Hepatic stellate cell (primary cell): ENCODE measurements around the gene NPNT.
A peak's percentile ranks its signal among the peaks of the same experiment; 100 is the strongest.
"Not testable (repeated sequence)": the region's sequence is repeated elsewhere in the genome, so short reads cannot be mapped to it uniquely, and the experiment has no call there.

Experiments
- DNase-seq: peaks from one replicate; pipeline ENCODE4 v3.0.0; 2011; ENCODE audit warnings: low spot score

The NPNT gene, protein sequence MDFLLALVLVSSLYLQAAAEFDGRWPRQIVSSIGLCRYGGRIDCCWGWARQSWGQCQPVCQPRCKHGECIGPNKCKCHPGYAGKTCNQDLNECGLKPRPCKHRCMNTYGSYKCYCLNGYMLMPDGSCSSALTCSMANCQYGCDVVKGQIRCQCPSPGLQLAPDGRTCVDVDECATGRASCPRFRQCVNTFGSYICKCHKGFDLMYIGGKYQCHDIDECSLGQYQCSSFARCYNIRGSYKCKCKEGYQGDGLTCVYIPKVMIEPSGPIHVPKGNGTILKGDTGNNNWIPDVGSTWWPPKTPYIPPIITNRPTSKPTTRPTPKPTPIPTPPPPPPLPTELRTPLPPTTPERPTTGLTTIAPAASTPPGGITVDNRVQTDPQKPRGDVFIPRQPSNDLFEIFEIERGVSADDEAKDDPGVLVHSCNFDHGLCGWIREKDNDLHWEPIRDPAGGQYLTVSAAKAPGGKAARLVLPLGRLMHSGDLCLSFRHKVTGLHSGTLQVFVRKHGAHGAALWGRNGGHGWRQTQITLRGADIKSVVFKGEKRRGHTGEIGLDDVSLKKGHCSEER

DNA sequence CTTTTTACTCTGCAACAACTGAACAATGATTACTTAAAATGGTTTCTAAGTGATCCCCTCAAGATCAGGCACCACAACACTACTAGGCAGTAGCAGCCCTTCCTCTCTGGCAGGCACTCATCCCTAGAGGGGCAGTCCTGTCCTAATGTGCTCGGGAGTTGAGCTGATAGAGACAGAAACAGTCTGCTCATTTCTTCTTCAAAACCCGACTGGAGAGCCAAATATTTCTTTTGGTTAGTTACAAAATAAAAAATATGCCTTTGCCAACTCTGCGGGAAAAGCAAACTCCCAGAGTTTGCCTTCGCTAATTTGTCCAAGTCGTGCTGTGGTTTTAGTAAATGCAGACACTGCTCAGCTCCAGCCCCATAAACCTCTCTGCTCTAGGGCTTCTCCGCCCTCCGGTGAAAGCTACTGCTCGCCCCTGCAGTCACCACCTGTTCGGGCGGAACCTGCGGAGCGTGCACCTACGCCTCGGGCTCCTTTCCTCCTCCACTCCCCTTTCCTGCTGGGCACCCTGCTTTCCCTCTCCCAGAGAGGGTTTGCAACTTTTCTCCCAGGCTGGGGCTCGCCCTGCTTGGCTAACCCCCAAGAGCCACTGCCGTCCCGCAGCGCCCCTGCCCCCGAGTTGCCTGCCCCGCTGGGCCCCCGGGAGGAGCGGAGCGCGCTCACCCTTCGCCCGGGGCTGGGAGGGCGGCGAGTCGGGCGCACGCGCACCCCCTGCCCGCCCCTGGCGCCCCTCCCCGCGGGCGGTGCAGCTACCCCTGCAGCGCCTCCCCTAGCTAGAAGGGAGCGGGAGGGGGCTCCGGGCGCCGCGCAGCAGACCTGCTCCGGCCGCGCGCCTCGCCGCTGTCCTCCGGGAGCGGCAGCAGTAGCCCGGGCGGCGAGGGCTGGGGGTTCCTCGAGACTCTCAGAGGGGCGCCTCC lies at the start of gene NPNT:
Gene NPNT (plus strand): TSS at position 812 of the 923 bp plus-strand sequence. CDS start 182 bp downstream, outside the sequence.
- DNase-seq = no peak

DNA sequence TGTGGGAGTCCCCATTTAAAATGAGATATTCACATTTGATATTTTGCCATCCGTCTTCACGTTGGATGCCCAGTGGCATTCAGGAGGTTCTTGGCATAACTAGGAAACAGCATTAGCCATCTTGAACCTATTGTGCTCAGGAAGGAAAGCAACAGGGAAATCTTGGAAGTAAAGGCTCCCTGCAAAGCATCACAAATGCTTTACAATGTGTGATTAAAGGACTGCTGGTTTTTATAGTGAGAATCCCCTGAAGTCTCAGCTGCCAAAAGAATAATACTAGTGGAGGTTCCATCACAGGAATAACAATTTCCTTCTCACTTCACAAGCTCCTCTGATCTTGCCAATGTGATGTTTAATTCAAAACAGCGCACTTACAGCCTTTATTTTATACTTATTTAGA lies 49.7 kb upstream of the NPNT start:
- no peak for DNase-seq

DNA sequence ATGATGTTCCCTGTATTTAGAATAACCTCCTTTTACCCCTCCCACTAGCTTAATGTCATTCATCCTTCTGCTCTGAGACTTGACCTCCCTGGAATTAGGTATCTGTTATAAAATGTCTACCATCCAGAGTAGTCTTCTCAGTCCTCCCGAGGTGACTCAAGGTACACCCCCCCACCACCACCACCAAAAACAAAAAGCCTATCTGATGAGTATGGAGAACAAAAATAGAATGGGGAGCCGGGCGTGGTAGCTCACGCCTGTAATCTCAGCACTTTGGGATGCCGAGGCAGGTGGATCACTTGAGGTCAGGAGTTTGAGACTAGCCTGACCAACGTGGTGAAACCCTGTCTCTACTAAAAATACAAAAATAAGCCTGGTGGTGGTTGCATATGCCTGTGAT lies 46.9 kb upstream of the NPNT start:
- not testable (repeated sequence) for DNase-seq

DNA sequence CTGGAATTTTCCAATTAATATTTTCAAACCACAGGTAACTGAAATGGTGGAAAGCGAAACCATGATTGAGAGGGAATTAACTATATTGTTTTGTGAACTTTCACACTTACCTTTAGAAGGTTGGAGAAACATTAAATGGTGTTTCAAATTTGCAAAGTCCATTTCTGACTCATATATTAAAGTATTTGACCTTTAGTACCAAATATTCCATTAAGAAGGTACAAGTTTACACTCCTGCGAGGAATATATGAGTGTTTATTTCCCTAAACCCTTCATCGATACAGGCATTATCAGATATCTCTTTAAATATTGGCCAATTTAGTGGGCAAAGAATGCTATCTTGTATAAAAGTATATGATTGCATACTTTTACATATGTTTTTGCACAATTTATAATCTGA lies 44.1 kb upstream of the NPNT start:
- no peak for DNase-seq

DNA sequence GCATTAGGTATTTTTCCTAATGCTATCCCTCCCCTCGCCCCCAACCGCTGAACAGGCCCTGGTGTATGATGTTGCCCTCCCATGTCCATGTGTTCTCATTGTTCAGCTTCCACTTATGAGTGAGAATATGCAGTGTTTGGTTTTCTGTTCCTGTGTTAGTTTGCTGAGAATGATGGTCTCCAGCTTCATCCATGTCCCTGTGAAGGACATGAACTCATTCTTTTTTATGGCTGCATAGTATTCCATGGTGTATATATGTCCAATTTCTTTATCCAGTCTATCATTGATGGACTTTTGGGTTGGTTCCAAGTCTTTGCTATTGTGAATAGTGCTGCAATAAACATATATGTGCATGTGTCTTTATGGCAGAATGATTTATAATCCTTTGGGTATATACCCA lies 43.0 kb upstream of the NPNT start:
- DNase-seq = not testable (repeated sequence)

DNA sequence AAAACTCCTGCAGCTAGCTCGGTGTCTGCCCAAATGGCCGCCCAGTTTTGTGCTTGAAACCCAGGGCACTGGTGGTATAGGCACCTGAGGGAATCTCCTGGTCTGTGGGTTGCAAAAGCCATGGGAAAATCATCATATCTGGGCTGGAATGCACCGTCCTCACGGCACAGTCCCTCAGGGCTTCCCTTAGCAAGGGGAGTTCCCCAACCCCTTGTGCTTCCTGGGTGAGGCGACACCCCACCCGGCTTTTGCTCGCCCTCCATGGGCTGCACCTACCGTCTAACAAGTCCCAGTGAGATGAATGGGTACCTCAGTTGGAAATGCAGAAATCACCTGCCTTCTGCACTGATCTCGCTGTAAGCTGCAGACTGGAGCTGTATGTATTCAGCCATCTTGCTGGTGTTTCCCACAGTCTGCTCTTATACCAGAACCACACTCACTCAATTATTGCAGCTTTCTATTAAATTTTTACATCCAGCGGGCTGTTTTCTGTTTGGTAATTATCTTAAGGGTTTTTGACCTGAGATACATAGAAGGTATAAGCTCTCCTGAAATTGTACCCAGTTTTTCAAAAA lies 36.7 kb upstream of the NPNT start:
- DNase-seq = no peak

DNA sequence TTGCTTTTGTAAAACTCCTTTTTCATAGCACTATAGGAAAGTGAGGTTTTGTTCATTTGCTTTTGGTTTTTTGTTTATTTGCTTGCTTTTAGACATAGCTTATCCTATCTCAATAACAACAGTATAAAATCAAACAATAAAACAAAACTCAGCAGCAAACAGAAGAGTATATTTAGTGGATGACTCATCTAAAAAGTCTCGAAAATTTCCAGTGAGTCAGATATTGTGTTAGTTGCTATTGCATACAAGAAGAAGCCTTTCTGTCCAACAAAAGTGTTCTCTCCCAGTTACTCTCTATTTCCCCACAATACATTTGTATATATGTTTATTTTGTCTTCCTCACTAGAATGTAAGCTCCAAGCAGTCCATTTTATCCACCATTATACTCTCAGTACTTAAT lies 36.0 kb upstream of the NPNT start:
- DNase-seq = peak; percentile 43

DNA sequence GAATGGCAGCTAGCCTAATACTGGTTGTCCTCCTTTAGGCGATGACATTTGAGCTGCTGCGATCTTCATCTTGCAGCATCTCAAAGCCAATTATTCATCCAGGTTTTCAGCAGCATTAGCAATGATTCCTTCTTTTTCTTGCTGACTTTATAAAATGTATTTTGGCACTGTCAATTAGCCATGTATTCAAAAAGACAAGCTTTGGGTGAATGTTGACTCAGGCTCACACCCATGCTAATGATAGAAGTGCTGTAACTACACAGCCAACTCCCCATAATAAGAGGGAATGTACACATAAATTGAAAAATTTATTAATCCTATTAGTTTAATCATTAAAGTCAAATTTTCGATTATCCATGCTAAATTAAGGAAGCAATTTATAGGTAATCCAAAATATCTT lies 24.3 kb upstream of the NPNT start:
- DNase-seq = no peak

DNA sequence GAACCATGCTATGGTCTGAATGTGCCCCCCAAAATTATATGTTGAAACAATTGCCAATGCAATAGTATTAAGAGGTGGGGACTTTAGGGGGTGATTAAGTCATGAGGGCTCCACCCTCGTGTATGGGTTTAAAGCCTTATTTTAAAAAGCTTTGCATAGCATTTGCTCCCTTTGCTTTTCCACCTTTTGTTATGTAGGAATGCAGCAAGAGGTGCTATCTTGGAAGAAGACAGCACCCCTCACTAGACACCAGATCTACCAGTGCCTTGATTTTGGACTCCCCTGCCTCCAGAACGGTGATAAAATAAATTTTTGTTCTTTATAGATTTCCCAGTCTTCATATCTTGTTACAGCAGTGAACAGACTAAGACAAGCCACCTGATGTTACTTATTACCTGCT lies 23.3 kb upstream of the NPNT start:
- no peak for DNase-seq

DNA sequence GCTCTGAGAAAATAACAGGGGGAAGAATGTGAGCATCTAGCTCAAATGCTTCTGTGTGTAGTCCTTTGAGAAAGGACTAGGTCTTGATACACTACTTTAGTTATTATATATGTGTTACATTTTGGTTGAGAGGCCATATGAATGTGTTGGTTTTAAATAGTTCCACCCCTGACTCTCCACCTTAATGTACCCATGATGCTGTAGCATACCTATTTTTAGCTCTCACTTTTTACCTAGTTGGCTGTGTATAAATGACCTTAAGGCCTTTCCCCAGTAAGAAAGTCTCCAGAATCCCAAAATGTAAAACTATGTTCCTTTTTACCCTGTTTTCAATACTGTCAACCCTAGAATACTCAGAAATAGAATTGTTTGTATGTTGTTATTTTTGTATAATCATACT lies 20.0 kb upstream of the NPNT start:
- DNase-seq = no peak

DNA sequence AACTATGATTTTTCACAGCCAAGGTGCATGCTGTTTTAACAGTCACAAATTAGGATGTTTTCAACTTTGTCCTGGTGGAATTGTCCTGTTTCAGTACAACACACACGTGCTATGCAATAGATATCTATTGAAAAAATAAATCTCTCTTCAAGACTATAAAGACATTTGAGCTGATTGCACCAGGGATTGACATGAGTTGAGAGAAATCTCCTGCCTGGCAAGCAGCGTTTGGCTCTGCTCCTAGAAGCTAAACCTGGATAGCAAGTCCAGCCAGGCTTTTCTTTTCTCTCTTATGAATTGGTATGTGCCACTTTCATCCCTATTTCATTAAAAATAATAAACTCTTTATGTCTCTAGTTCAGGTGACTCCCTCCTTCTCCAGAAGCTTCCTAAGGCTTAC lies 16.6 kb upstream of the NPNT start:
- DNase-seq = no peak

DNA sequence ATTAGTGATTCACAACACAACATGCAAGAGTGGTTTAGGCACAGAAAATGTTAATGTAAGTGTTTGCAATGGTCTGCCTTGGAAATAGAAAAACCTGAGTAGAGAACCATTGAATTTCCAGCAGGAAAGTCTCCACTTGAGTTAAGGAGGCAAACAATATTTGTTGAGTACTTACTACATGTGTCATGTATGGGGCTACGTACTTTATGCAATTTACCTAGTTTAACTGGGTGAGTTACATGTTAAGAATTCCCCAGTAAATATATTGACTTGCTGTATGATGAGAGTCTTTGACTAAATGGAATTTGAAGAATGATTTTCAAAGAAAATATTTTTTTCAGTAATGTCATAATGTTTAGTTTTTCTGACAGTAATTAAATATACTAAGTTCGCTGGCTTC lies 7.8 kb upstream of the NPNT start:
- DNase-seq = no peak

DNA sequence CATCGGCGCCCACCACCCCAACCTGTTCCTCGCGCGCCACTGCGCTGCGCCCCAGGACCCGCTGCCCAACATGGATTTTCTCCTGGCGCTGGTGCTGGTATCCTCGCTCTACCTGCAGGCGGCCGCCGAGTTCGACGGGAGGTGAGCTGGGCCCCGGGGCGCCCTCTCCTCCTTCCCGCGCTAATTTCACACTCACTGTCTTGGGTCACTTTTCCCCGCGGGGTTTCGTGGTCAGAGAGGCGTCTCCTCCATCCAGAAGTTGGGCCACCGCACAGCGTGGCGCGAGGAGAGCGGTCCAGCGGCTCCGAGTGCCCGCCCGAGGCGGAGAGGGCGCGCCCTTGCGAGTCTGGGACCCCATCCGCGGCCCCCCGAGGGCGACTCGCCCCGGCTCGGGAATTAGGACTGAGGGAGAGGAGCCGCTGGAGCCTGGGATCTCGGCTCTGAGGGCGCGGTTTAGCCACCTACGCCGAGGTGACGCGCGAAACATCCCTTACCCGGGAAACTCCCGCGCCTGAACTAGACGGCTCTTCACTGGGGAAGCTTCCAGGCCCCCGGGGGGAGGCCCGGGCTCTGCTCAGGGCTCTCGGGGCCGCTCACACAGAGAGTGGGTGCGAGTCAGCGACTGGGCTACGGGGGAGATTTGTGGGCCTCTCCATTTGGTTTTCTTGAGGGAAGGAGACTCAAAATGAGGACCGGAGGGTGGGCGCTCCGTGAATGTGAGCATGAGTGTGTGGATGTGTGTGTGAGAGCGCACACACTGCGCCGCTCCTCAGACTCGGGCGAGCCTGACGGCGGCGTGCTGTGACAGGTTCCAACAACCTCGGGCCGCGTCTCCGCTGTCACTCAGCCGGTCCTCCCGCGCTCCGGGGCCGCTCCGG lies 551 bp downstream of the NPNT start:
- DNase-seq = peak; percentile 8

DNA sequence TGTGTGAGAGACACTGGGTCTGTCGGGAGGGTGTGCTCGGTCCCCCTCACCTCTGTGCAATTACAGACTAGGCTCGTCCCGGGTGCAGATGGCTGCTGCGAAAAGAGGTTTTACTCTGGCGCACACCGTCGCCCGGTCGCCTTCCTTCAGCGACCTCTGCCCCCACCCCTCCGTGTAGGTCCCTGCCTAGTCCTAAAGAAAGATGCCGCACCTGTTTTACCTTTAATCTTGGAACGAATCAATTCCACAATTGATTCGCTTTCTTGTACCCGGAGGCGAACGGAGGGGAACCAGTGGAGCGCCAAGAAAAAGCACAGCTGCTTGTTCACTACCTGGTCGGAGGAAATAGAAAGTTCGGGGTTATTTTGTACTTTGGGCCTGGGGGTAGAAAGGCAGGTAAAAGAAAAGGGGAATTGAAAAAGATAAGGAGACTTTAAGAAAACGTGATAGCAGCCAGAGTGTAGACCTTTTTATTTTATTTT lies 1.2 kb downstream of the NPNT start:
- no peak for DNase-seq

DNA sequence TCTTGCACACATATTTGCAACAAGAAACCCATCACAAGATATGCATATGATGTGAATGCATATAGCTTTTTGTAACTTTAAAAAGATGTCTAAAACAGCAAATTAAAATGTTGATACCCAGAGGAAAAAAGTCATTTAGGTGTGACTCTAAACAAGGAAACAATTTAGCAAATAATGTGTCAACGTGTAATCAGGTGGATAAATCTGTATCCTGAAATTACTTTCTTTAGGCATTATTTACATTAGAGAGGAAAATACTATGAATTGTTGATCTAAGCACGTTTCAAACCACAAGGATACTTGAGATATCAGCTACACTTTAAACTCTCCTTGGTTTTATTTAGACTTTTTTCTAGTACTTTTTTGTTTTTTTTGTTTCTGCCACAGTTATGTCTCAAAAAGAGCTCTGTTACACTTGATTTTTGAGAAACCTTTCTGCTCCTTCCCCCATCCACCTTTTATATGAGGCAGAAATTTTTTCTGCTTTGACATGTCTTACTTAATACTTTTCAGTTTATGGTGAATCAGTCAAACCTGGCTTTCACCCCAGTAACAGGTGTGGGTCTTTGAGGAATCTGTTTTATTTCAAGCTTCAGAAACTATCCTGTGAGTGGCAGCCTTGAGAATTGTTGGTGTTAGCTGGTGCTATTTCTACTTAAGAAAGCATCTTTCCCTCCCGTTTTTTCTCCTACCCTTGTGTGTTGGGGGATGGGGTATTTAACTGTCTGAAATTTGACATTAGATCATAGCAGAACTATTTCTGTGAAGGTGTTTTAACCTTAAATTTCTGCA lies 1.9 kb downstream of the NPNT start:
- DNase-seq = no peak

DNA sequence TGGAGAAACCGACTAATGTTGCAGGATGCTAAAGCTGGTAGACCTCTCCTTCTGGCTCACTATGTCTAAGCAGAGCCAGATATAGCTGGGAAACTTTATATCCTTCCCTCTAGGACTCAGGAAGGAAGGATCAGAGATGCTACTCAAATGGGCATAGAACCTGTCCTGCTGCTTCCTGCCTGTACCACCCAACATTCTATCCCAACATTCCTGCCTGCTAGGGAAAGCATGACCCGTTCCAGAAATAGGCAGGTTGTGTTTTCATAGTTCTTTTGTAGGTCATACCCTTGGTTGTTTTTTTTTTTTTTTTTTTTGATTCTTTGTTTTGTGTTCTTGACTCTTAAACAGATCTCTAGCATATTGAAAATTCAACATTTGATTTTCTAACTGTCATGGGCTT lies 5.3 kb downstream of the NPNT start:
- DNase-seq = no peak

DNA sequence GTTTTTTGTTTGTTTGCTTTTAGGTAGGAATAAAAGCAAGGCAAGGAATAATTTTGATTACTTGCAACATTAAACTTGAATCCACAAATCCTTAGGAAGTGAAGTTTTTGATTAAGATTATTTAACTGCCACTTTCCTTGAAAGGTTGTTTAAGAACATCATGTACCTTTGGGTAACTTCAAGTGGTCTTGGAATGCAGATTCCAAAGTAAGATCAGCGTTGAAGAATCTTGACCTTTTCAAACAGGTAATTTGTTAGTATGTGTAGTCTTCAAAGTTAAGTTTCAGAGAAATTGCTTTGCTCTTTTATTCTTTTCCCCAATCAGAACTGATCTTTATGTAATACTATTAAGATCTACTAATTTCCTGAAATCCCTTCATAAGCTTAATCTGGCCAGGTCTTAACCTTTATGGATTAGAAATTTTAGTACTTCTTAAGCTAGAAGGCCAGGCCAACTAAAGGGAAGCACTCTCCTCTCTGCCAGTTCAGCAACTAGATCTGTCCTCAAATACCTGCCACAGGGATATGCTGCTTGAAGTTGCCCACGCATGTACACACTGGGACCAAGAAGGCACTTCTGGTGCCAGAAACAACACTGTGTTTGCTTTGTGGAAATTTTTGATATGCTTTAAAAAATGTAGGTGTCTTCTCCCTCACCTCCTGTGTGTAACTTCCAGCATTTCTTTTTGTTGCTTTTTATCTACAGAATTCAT lies 7.4 kb downstream of the NPNT start:
- no peak for DNase-seq

DNA sequence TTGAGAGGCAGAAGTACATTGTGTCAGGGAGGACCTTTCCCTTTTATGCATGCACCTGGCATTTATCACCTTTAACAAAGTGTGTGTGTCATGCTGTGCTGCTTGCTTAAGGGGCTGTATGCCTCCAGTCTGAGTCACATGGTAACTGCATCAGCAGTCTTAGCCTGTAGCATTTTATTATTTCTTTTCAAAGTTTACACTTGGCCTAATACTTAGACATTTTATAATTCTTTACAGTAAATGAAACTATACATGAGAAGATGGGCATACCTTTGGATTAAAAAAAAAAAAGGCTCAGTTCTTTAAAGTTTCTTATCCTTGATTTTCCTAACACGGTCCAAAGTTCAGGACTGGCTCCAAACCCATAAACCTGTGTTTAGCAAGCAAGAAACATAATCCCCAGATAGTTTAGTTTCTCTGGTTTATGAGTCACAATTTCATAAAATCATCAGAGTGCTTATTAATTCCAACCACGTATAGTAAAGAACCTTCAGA lies 14.6 kb downstream of the NPNT start:
- no peak for DNase-seq

DNA sequence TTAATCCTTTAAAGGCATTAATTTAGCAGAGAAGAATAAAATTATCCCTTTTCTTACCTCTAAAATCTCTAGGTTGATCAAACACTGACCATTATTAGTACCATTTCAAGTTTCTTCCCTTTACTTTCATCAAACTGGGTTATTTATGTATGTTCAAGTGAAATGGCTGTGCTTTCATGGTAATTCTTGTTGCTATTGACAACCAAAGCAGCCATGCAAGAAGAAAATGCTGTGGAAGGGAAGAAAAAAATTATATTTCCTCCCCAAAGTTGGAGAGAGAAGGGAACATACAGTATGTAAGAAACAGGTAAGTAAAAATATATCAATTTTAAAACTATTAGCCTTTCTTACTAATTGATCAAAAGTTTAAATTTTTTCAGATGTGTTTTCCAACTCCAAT lies 16.2 kb downstream of the NPNT start:
- DNase-seq = no peak

DNA sequence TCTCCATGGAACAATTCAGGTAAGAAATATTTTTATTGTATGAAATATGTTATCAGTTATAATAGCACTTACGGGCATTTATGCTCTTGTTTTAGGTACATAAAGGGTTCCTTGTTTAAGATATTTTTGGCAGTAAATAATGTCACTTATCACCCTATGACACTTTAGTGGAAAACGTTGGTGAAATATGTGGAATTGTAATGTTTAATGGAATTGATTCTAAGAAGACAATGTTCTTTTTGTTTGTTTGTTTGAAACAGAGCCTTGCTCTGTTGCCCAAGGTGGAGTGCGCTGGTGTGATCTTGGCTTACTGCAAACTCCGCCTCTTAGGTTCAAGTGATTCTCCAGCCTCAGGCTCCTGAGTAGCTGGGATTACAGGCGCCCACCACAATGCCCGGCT lies 17.4 kb downstream of the NPNT start:
- DNase-seq = no peak
